GM12878 (cell line): ENCODE results near the gene SUN5.

ENCODE experiments used
- BCL11A ChIP-seq: IDR thresholded peaks from 2 replicates; pipeline ENCODE4 v1.6.1; 2011; ENCODE audit warnings: low read depth, low read length
- EP300 ChIP-seq, 2 experiments: fragments of 150-350 bp in 1 of 2; IDR thresholded peaks; 2 replicates each; pipeline ENCODE4 v1.6.1; 2011 to 2012; ENCODE audit warnings: low read depth in 2 of 2, low read length in 2 of 2, borderline replicate concordance in 1 of 2, improper control_type of control experiment in 1 of 2, inconsistent platforms in 1 of 2; ENCODE audit not compliant: control insufficient read depth in 1 of 2
- POLR2A ChIP-seq: IDR thresholded peaks from 2 replicates; pipeline ENCODE4 v1.6.1; 2011; ENCODE audit warnings: low read depth, mild to moderate bottlenecking, low read length
- SPI1 ChIP-seq: IDR thresholded peaks from 2 replicates; pipeline ENCODE4 v1.6.1; 2011; ENCODE audit warnings: low read depth, mild to moderate bottlenecking, low read length, moderate library complexity, borderline replicate concordance; ENCODE audit not compliant: insufficient read depth
- TF ChIP-seq, protein P1 (sequence below), 3 experiments: IDR thresholded peaks in 2 of 3; conservative IDR thresholded peaks in 1 of 3; 2 replicates each; pipeline ENCODE4 v1.5.1; 2011; ENCODE audit warnings: low read depth in 3 of 3, low read length in 3 of 3, mild to moderate bottlenecking in 3 of 3, control low read depth in 2 of 3, moderate library complexity in 2 of 3, inconsistent platforms in 1 of 3, mixed read lengths in 1 of 3; ENCODE audit not compliant: control insufficient read depth in 2 of 3, insufficient read depth in 1 of 3; ENCODE audit errors: extremely low read depth in 1 of 3

DNA sequence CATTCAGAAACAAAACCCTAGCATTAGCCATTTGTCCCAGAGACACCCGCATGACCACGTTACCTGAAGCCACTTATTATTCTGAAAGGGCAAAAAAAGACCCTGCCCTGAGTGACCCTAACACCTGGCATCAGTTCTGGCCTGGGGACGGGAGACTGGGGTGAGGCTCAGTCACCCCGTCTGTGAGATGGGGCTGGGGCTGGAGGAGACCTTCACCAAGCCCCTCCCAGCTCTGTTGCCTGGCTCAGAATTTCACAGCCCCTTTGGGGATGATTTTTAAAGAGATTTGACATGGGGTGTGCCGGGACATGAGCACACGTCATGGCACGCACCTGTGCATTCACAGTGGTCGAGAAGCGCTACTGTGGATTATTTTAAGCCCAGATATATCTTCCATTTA lies 25.8 kb upstream of the SUN5 start:
- TF ChIP-seq SPI1 (no peak), EP300 (IDR thresholded peaks at IDR 0.05; ENCODE audit: borderline replicate concordance in 1 of 2, control insufficient read depth in 1 of 2, low read depth in 2 of 2, low read length in 2 of 2) (no peak), BCL11A (no peak), POLR2A (no peak)
- TF ChIP-seq, protein P1, sequence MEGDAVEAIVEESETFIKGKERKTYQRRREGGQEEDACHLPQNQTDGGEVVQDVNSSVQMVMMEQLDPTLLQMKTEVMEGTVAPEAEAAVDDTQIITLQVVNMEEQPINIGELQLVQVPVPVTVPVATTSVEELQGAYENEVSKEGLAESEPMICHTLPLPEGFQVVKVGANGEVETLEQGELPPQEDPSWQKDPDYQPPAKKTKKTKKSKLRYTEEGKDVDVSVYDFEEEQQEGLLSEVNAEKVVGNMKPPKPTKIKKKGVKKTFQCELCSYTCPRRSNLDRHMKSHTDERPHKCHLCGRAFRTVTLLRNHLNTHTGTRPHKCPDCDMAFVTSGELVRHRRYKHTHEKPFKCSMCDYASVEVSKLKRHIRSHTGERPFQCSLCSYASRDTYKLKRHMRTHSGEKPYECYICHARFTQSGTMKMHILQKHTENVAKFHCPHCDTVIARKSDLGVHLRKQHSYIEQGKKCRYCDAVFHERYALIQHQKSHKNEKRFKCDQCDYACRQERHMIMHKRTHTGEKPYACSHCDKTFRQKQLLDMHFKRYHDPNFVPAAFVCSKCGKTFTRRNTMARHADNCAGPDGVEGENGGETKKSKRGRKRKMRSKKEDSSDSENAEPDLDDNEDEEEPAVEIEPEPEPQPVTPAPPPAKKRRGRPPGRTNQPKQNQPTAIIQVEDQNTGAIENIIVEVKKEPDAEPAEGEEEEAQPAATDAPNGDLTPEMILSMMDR (IDR thresholded peaks at IDR 0.05 in 2 of 3, conservative IDR thresholded peaks at IDR 0.05 in 1 of 3; ENCODE audit: control insufficient read depth in 2 of 3, extremely low read depth in 1 of 3, insufficient read depth in 1 of 3, low read depth in 3 of 3, low read length in 3 of 3), result no peak
